Measurements from ENCODE around the gene TUBB1. TPM values are rescaled to one million over a fixed set of nuclear protein-coding genes. Genes with fewer than 3 reads are reported as not detected.

Gene TUBB1
- total RNA-seq, 2 experiments from 2014 or later: not detected

- H3K27me3 Mint-ChIP-seq: no peaks in the 10 kb centered on the region
- no peak for ATAC-seq
- TF ChIP-seq, protein P1, sequence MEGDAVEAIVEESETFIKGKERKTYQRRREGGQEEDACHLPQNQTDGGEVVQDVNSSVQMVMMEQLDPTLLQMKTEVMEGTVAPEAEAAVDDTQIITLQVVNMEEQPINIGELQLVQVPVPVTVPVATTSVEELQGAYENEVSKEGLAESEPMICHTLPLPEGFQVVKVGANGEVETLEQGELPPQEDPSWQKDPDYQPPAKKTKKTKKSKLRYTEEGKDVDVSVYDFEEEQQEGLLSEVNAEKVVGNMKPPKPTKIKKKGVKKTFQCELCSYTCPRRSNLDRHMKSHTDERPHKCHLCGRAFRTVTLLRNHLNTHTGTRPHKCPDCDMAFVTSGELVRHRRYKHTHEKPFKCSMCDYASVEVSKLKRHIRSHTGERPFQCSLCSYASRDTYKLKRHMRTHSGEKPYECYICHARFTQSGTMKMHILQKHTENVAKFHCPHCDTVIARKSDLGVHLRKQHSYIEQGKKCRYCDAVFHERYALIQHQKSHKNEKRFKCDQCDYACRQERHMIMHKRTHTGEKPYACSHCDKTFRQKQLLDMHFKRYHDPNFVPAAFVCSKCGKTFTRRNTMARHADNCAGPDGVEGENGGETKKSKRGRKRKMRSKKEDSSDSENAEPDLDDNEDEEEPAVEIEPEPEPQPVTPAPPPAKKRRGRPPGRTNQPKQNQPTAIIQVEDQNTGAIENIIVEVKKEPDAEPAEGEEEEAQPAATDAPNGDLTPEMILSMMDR (IDR thresholded peaks at IDR 0.05): no peak
- intact Hi-C loops (cut with micrococcal nuclease): no loop called here
- no peak for DNase-seq
- H3K27ac Mint-ChIP-seq: no peak overlapping the region
- H3K36me3 Mint-ChIP-seq (ENCODE audit: low read depth): peaks cover 21% of the 10 kb centered on the region
- H3K9me3 Mint-ChIP-seq: no peaks in the 10 kb centered on the region
- CTCF ChIA-PET: no interaction called here
- peaks cover 22% of the 10 kb centered on the region for H3K4me1 Mint-ChIP-seq (ENCODE audit: low read depth)
- POLR2A ChIA-PET: interaction anchor here (0.6 to 1.4 kb wide), 2 partner anchors 19 to 84 kb away, joined by 3 to 4 read pairs; no protein-coding TSS in a partner anchor
- H3K4me3 Mint-ChIP-seq: no peak overlapping the region
Observed at GRCh38 chr20:59001068-59001448, 18.2 kb upstream of the TUBB1 start.

DNA sequence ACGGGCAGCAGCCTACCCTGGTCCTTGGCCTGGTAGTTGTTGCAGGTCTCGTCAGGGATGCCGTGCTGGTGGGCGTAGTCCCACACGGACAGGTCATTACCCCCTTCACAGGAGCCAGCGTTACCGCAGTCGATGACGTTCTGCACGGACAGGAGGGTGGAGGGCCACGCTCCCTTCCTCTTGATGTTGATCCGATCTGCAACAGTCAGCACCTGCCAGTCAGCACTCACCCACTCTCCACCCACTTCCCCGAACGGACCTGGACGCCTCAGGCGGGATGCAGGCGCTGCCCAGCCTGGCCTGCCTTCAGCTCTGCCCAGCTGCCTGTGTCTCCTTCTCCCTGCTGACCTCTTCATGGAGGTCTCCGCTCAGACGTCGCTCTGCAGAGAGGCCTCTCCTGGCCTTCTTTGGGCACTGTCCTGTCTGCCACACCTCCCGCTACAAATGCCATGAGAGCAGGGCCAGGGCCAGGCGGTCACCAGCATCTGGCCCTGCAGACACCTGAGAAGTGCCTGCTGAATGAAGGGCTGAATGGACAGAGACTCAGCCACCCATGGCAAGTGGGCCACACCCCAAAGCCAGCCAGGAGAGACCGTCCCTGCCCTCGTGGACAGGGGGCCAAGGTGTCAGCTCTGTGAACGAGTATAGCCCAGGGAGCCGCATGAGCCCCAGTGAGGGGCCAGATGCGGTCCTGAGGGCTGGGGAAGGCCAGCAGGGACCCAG is 17.6 kb upstream of the TUBB1 start:
- no peak for DNase-seq
- Mint-ChIP-seq H3K9me3 (no peaks in the 10 kb centered on the region), H3K4me3 (no peak overlapping the region), H3K36me3 (ENCODE audit: low read depth) (peaks cover 16% of the 10 kb centered on the region), H3K27ac (no peak overlapping the region), H3K4me1 (ENCODE audit: low read depth) (peaks cover 26% of the 10 kb centered on the region), H3K27me3 (no peaks in the 10 kb centered on the region)
- no peak for ATAC-seq
- POLR2A ChIA-PET: interaction anchor here (1.4 kb wide), 1 partner anchor 19 kb away, joined by 4 read pairs; no protein-coding TSS in a partner anchor
- intact Hi-C loops (cut with micrococcal nuclease): no loop called here
- CTCF ChIA-PET: no interaction called here
- TF ChIP-seq, protein P1 (IDR thresholded peaks at IDR 0.05): no peak

DNA sequence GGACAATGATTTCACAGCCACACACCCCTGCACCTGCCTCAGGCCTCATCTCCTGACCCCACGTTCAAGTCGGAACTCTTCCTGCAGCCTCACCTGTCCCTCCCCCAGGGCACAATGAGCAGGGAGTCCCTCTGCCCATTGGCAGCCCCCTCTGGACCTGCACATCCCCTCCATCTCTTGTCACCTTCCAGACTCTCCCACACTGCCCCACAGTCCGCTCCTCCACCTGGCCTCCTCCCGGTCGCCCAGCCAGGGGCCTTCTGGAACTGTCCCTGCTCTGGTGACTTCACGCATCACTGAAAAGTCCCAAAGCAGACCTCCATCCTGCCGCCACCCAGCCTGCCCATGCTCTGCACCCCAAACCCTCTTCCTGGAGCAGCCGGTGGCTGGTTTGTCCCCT is 16.8 kb upstream of the TUBB1 start:
- Mint-ChIP-seq H3K9me3 (no peaks in the 10 kb centered on the region), H3K27me3 (no peaks in the 10 kb centered on the region), H3K4me3 (no peak overlapping the region), H3K36me3 (ENCODE audit: low read depth) (peaks cover 11% of the 10 kb centered on the region), H3K4me1 (ENCODE audit: low read depth) (peaks cover 26% of the 10 kb centered on the region), H3K27ac (no peak overlapping the region)
- POLR2A ChIA-PET: interaction anchor here (1.2 kb wide), 1 partner anchor 12 kb away, joined by 3 read pairs; no protein-coding TSS in a partner anchor
- no peak for ATAC-seq
- DNase-seq: no peak
- CTCF ChIA-PET: no interaction called here
- TF ChIP-seq, protein P1 (IDR thresholded peaks at IDR 0.05): no peak
- intact Hi-C loops (cut with micrococcal nuclease): no loop called here

GRCh38 chr20:59002874-59003399 is 16.3 kb upstream of the TUBB1 start:
- POLR2A ChIA-PET: interaction anchor here (0.9 to 1.2 kb wide), 2 partner anchors 12 to 352 kb away, joined by 3 read pairs; partner anchors contain the start of gene STX16
- ATAC-seq (no peak), DNase-seq (no peak)
- H3K4me1 Mint-ChIP-seq (ENCODE audit: low read depth): peaks cover 28% of the 10 kb centered on the region
- no peak overlapping the region for H3K27ac Mint-ChIP-seq
- TF ChIP-seq, protein P1 (IDR thresholded peaks at IDR 0.05): no peak
- peaks cover 6% of the 10 kb centered on the region for H3K36me3 Mint-ChIP-seq (ENCODE audit: low read depth)
- no peaks in the 10 kb centered on the region for H3K9me3 Mint-ChIP-seq
- H3K4me3 Mint-ChIP-seq: no peak overlapping the region
- CTCF ChIA-PET: no interaction called here
- no peaks in the 10 kb centered on the region for H3K27me3 Mint-ChIP-seq
- intact Hi-C loops (cut with micrococcal nuclease): no loop called here

DNA sequence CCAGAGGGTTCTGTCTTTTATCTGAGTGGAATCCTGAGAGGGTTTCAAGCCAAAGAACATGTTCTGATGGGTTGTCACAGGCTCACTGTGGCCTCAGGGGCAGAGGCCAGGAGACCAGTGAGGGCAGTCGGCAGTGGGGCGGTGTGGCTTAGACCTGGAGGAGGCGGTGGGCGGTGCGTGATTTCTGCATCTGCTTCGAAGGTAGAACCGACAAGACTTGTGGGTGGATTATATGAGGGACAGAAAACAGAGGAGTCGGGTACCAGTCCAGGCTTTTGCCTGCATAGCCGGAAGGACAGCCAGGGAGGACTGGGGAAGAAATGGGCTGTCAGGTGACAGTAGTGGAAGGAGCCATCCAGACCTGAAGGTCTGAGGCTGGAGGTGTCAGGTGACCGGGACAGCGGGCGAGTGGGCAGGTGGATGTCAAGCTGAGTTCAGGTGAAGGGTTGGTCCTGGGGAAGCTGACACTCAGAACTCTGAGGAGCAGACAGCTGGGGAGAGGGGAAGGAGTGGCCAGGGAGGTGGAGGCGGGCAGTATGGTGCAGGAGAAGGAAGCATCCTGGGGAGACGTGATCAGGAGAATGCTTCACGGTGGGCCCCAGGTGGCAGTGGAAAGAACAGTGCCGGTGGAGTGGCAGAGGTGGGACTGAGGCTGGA is 15.3 kb upstream of the TUBB1 start:
- ChIA-PET POLR2A (no interaction called here), CTCF (no interaction called here)
- TF ChIP-seq, protein P1 (IDR thresholded peaks at IDR 0.05): no peak
- no peaks in the 10 kb centered on the region for H3K9me3 Mint-ChIP-seq
- peak overlapping the region; percentile 75 for H3K4me3 Mint-ChIP-seq
- H3K36me3 Mint-ChIP-seq (ENCODE audit: low read depth): peaks cover 4% of the 10 kb centered on the region
- intact Hi-C loops (cut with micrococcal nuclease): no loop called here
- peak overlapping the region; percentile 60 for H3K27ac Mint-ChIP-seq
- ATAC-seq (no peak), DNase-seq (no peak)
- H3K4me1 Mint-ChIP-seq (ENCODE audit: low read depth): peaks cover 28% of the 10 kb centered on the region
- H3K27me3 Mint-ChIP-seq: no peaks in the 10 kb centered on the region
